KOPT-K1 (cell line): ENCODE data around the gene KRT2.

Source experiments
- H3K27ac ChIP-seq: fragments of 200-600 bp; sonication (generic); 2 replicates; pipeline ENCODE4 v1.5.1; 2016; ENCODE audit warnings: antibody characterized with exemption, mild to moderate bottlenecking, low read depth, low read length; ENCODE audit not compliant: poor library complexity, severe bottlenecking
- H3K36me3 ChIP-seq: fragments of 200-600 bp; sonication (generic); 2 replicates; pipeline ENCODE4 v1.5.1; 2017; ENCODE audit warnings: antibody characterized with exemption, mild to moderate bottlenecking, low read length, moderate library complexity; ENCODE audit not compliant: insufficient read depth
- H3K9me3 ChIP-seq: fragments of 200-600 bp; sonication (generic); 2 replicates; pipeline ENCODE4 v1.5.1; 2017; ENCODE audit warnings: antibody characterized with exemption, low read length, mild to moderate bottlenecking; ENCODE audit not compliant: insufficient read depth, poor library complexity, severe bottlenecking

Gene KRT2

DNA sequence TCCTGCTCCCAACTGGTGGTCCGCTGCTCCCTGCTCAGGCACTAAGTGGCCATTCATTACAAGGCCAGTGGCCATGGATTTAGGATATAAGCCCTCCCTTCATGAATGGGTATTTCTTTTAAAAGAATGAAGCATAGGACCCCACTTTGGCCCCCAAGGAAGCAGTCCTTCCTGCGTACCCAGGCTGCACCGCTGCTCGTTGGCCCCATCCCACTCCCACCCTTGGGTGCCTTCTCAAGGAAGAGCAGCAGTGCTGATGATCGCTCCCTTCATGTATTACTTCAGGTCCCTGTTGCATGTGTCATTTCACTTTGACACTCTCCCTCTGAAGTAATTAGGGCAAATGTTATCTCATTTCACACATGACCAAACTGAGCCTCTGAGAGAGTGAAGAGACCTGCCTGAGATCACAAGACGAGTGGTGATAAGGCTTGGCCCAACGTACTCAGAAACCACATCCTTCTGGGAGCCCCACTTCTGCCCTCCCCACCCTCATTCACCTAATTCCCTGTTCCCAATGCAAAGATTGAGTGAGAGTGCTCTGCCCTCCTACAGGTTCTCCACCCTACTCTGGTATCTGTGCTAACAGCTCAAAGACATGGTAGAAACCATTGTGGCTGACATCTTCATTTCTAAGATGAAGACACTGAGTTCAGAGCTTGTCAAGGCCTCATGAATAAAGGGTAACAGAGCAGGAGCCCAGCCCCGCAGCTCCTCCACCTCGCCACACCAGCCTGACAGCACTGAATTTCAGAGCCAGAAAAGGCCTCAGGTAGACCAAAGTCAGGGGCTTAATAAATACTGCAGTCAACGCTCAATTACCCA is 10.3 kb upstream of the KRT2 start:
- Histone ChIP-seq H3K27ac (no peak overlapping the region), H3K9me3 (no peaks in the 10 kb centered on the region), H3K36me3 (no peaks in the 10 kb centered on the region)

DNA sequence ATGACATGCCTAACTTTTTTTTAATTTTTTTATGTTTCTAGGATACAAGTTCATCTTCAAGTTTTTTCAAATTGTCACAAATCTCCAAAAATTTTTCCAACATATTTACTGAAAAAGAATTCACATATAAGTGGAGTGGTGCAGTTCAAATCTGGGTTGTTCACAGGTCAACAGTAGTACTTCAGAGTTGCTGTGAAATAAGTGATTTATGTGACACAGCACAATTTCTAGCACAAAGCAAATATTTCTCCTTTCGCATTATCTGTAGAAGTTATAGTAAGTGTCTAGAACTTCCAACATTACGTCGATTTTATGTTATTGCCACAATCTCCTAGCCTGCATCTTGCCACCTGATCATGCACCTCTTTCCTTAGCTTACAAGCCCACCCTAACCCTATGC is 9.7 kb upstream of the KRT2 start:
- no peak overlapping the region for H3K27ac ChIP-seq
- H3K9me3 ChIP-seq, result no peaks in the 10 kb centered on the region
- H3K36me3 ChIP-seq, result no peaks in the 10 kb centered on the region

DNA sequence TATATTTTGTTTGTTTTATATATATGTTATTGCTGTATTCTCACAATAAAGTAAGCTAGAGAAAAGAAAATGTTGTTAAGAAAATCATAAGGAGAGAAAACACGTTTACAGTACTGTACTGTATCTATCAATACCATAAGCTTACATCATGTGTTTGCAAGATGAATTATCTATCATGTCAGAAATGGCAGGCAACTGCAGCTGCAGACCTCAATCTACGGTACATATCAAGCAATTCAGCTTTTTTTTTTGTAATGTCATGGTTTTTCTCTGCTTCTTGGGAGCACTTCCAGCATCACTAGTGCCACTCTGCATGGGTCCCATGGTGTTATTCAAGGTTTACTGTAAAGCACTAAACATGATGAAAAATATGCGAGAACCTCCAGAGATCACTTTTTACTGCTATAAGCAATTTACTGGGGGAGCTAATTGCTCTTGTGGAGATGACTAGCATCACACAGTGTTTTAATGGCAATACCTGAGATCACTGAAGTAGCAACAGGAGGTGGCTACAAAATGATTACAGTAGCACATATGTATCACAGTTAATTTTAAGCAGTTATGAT is 9.0 kb upstream of the KRT2 start:
- H3K36me3 ChIP-seq, result no peaks in the 10 kb centered on the region
- H3K27ac ChIP-seq, result no peak overlapping the region
- H3K9me3 ChIP-seq, result no peaks in the 10 kb centered on the region

DNA sequence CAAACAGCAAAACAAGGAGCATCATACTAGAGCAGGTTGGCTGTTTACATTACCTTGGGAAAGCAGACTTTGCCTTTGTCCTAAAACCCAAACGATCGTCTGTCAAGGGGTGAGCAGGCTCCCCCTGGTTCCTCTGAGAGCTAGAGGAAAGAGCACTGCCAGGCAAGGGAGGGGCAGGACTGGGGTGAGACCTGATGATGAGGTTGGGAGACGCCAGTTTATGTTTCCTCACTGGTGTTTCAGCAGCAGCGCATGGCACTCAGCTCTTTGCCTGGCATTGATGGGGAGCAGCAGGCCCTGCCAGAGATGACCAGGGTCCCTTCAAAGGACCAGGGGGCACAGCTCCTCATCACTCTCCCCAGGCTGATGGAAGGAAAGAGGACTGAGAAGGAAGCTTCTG is 7.9 kb upstream of the KRT2 start:
- Histone ChIP-seq H3K27ac (no peak overlapping the region), H3K9me3 (no peaks in the 10 kb centered on the region), H3K36me3 (no peaks in the 10 kb centered on the region)

DNA sequence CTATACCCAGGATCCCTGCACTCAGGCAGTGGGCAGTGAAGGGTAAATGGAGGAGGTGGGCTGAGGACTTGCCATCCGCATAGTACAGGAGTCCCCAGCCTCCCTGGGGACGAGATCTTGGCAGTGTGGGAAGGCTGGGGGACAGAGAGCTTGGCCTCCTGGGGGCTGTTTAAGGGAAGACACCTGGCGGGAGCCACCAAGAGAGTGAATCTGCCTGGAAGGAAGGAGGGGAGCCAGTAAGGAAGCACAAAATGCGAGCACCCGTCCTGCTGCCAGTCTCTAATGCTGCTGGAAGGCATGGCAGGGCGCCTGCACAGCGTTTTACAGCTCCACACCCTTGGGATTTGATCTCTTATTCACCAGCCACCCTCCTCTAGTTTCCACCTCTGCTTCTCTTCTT is 7.4 kb upstream of the KRT2 start:
- Histone ChIP-seq H3K27ac (no peak overlapping the region), H3K9me3 (no peaks in the 10 kb centered on the region), H3K36me3 (no peaks in the 10 kb centered on the region)

DNA sequence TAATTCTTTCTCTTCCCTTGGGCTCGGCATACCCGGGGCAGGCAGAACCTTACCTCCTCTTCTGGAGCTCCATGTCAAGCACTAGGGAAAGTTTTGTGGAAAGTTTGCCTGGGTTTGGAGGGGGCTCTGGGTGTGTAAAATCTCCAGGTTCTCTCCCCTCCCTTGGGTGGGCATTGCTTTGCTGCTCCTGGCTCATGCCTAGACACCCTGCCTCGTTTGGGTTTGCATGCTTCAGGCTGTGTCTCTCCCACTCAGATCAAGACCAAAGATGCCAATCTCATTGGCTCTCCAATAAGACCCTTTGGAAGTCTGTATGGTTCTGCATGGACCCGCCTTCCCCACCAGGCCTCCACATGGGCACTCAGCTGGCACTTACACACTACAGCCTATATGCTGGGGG is 6.2 kb upstream of the KRT2 start:
- Histone ChIP-seq H3K36me3 (no peaks in the 10 kb centered on the region), H3K27ac (no peak overlapping the region), H3K9me3 (no peaks in the 10 kb centered on the region)

DNA sequence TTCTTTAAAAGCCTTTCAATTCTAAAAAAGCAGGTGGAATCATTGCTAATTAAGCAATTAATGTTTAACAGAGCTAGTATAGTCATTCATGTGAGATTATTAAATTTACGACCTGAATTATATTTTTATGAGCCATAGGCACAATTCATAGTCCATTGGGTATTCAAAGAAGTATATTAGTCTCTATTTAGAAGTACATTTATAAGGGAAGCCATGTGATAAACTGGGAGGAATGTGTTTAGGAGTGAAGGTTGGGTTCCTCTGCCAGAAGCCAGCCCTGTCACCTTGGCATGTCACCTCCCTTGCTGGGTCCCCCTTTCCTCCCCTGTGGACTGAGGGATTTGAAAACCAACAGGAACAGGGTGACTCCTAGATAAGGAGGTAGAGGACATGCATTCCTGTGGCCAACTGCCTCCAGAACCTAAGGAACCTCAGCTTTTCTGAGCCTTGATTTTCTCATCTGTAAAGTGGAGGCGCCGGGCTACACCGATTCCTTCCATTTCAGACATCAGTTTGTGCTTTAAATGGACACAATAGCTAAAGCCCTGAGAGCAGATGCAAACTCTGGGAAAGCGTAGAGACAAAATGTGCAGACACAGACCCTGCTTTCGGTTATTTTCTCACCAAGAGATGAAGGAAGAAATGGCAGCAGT is 5.4 kb upstream of the KRT2 start:
- H3K36me3 ChIP-seq, result no peaks in the 10 kb centered on the region
- H3K9me3 ChIP-seq, result no peaks in the 10 kb centered on the region
- no peak overlapping the region for H3K27ac ChIP-seq

DNA sequence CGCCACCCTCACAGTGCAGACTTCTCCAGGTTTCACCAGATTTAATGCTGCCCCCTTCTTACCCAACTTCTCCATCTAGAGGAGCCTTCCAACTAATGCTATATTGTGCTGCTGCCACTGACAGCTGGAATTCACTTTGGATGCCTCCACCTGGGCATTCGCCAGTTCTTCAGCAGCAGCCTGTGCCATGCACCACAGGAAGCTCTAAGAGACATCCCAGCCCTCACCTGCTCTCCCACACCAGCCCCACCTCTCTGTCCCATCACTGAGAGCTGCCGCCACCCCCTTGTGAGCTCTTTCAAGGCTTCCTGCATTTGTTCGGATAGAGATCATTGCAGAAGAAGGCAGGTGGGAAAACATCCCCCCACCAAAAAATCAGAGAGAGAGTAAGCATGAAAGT is 4.6 kb upstream of the KRT2 start:
- Histone ChIP-seq H3K9me3 (no peaks in the 10 kb centered on the region), H3K36me3 (no peaks in the 10 kb centered on the region), H3K27ac (no peak overlapping the region)

DNA sequence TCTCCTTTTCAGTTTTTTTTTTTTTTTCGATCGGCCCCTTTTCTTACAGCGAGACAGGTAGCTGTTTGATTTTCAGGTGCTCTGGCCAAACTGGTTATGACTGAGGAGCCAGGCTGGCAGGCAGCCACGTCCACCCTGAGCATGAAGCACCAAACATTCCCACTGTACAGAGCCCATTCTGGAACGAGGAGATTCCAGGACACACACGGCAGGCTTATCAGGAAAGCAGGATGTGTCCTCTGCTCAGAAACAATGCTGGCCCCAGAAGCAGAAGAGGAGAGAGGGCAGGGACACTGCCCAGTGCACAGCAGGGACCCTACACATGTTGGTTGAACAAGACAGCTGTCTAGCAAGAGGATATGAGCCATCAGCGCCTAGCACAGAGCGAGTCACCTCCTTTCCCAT is 3.7 kb upstream of the KRT2 start:
- Histone ChIP-seq H3K27ac (no peak overlapping the region), H3K36me3 (no peaks in the 10 kb centered on the region), H3K9me3 (no peaks in the 10 kb centered on the region)

DNA sequence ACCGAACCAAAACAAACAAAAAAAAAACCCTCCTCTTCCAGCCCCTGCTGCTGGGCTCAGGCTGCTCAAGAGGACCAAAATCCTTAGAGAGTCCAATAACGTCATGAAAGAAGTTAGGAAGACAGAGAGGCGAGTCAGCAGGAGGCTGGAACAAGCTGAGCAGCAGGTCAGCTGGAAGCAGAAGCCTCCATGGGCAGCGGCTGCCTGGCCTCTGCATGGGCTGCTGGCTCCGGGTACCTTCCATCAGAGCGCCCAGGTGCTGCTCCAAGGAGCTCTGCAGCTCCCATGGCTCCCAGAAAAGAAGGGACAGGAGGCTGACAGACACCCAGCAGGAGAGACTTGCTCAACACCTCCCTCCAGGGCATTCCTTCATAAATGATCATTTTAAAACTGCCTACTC is 3.2 kb upstream of the KRT2 start:
- H3K36me3 ChIP-seq, result no peaks in the 10 kb centered on the region
- H3K27ac ChIP-seq, result no peak overlapping the region
- no peaks in the 10 kb centered on the region for H3K9me3 ChIP-seq

DNA sequence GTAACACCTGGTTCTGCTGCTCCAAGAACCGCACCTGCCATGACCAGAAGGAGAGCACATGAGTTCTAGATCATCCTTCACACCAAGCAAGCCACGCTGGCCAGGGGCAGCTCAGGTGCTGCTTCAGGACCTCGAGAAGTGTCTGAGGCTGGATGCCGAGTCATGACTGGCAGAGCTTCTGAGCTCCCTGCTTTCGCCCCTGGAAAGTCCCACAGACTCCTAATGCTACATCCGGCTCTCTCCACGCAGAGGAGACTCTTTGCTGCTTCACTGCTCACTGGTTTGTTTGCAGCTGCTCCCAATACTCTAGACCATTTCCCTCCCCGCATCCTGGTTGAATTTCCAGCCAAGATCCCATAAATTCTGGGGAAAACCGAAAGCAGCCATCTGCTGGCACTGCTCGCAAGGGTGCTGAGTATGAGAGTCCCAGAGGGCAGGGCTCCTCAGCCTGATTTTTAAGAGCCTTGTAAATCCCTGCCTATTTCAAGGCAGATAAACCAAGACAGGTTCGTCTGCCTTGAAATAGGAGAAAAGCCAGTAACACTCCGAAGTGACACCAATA is 1.4 kb downstream of the KRT2 start:
- Histone ChIP-seq H3K9me3 (no peaks in the 10 kb centered on the region), H3K27ac (no peak overlapping the region), H3K36me3 (no peaks in the 10 kb centered on the region)

DNA sequence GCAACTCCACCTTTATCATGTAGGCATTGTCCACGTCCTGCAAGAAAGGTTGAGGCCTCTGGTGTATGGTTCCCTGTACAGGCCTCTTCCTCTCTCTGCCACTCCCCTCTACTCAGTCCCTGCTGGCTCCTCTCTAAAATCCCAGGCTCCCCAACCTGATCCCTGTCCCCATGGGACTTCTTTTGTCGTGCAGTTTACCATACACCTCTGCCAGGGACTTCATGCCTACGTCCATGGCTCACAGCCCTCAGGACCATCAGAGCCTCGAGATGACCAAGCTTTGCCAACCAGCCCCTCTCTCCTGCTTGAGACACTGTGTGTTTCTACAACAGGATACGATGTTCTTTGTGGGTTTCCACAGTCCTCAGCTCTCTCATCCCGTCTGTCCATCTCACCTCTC is 2.9 kb downstream of the KRT2 start:
- Histone ChIP-seq H3K9me3 (no peaks in the 10 kb centered on the region), H3K36me3 (no peaks in the 10 kb centered on the region), H3K27ac (no peak overlapping the region)

DNA sequence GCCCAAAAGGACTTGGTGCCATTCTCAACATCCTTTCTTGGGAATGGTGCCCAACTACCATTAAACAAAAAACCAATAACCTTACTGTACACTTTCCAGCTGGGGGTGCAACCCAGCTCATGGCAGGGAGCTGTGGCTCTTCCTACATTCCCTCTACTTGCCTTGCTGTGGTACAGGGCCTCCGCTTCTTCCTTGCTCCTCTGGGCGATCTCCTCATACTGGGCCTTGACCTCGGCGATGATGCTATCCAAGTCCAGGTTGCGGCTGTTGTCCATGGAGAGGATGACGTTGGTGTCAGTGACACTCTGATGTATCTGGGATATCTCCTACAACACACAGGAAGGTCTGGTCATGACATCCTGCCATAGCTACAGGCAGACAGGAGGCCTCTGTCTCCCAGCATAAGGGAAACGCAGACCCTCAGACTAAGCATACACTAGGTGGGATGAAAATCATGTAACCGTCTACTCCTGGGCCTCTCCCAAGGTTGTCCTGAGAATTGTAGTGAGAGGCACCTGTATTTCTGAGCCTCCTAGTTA is 3.9 kb downstream of the KRT2 start:
- Histone ChIP-seq H3K9me3 (no peaks in the 10 kb centered on the region), H3K36me3 (no peaks in the 10 kb centered on the region), H3K27ac (no peak overlapping the region)

DNA sequence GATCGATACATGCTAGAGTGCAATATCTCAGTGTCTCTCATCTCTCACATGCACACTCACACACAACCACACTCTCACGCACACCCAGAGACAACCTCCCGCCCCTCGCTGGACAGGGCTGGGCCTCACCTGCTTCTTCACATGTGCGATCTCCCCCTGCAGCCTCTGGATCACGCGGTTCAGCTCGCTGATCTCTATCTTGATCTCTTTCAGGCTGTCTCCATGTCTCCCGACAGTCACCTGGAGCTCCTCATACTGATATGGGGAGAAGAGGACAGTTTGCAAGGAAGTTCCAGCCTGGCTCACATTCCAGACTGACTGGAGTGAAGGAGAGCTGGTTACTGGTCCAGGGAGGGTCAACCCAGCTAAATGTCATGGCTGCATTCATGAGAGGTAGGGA is 4.4 kb downstream of the KRT2 start:
- H3K9me3 ChIP-seq, result no peaks in the 10 kb centered on the region
- H3K27ac ChIP-seq, result no peak overlapping the region
- no peaks in the 10 kb centered on the region for H3K36me3 ChIP-seq

DNA sequence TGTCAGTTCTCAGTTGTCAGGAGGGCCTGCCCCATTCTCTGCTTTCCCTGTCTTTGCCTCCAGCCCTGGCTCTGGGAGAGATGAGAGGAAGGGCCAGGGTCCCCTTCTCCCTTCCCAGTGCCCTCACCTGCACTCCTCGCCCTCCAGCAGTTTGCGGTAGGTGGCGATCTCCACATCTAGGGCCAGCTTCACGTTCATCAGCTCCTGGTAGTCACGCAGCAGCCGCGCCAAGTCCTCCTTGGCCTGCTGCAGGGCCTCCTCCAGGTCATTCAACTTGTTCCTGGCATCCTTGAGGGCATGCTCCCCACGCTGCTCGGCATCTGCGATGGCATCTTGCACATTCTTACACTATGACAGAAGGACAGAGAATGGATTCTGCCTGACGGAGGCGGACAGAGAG is 5.4 kb downstream of the KRT2 start:
- Histone ChIP-seq H3K27ac (no peak overlapping the region), H3K36me3 (no peaks in the 10 kb centered on the region), H3K9me3 (no peaks in the 10 kb centered on the region)
